Measurements from ENCODE around the gene CDC42SE2.
"Not testable (repeated sequence)": the region's sequence is repeated elsewhere in the genome, so short reads cannot be mapped to it uniquely, and the experiment has no call there.

The CDC42SE2 gene

GRCh38 chr5:131366428-131366827, 102.6 kb downstream of the CDC42SE2 start:
- no peak for DNase-seq (ENCODE audit: low read depth in 2 of 2)

- DNase-seq (ENCODE audit: low read depth in 2 of 2) = no peak
Measured at GRCh38 chr5:131367219-131367860, 103.5 kb downstream of the CDC42SE2 start.

GRCh38 chr5:131368866-131369265, 105.0 kb downstream of the CDC42SE2 start:
- no peak for DNase-seq (ENCODE audit: low read depth in 2 of 2)

- no peak for DNase-seq (ENCODE audit: low read depth in 2 of 2)
Measured at GRCh38 chr5:131369558-131369957, 105.7 kb downstream of the CDC42SE2 start.

- no peak for DNase-seq (ENCODE audit: low read depth in 2 of 2)
Measured at GRCh38 chr5:131371835-131372234, 108.0 kb downstream of the CDC42SE2 start.

GRCh38 chr5:131373265-131373664, 109.4 kb downstream of the CDC42SE2 start:
- DNase-seq (ENCODE audit: low read depth in 2 of 2) = no peak

- no peak for DNase-seq (ENCODE audit: low read depth in 2 of 2)
Measured at GRCh38 chr5:131375351-131375750, 111.5 kb downstream of the CDC42SE2 start.

- no peak for DNase-seq (ENCODE audit: low read depth in 2 of 2)
Measured at GRCh38 chr5:131377346-131377745, 113.5 kb downstream of the CDC42SE2 start.

GRCh38 chr5:131377785-131378325, 114.0 kb downstream of the CDC42SE2 start:
- no peak for DNase-seq (ENCODE audit: low read depth in 2 of 2)

GRCh38 chr5:131378721-131379541, 115.1 kb downstream of the CDC42SE2 start:
- DNase-seq (ENCODE audit: low read depth in 2 of 2) = no peak

- DNase-seq (ENCODE audit: low read depth in 2 of 2) = peak; percentile 43 to 50
Measured at GRCh38 chr5:131379723-131380122, 115.9 kb downstream of the CDC42SE2 start.

GRCh38 chr5:131380238-131380637, 116.4 kb downstream of the CDC42SE2 start:
- DNase-seq (ENCODE audit: low read depth in 2 of 2) = not testable (repeated sequence)

GRCh38 chr5:131381021-131381420, 117.2 kb downstream of the CDC42SE2 start:
- DNase-seq (ENCODE audit: low read depth in 2 of 2) = no peak

- no peak for DNase-seq (ENCODE audit: low read depth in 2 of 2)
Measured at GRCh38 chr5:131381777-131382176, 117.9 kb downstream of the CDC42SE2 start.

GRCh38 chr5:131382407-131383395, 118.8 kb downstream of the CDC42SE2 start:
- DNase-seq (ENCODE audit: low read depth in 2 of 2) = no peak

GRCh38 chr5:131384173-131384572, 120.3 kb downstream of the CDC42SE2 start:
- no peak for DNase-seq (ENCODE audit: low read depth in 2 of 2)

- peak in 1 of 2 donors; percentile 35 for DNase-seq (ENCODE audit: low read depth in 2 of 2)
Measured at GRCh38 chr5:131384616-131385214, 120.9 kb downstream of the CDC42SE2 start.

- DNase-seq (ENCODE audit: low read depth in 2 of 2) = no peak
Measured at GRCh38 chr5:131386124-131386523, 122.3 kb downstream of the CDC42SE2 start.

- DNase-seq (ENCODE audit: low read depth in 2 of 2) = no peak
Measured at GRCh38 chr5:131386779-131387178, 122.9 kb downstream of the CDC42SE2 start.

- no peak for DNase-seq (ENCODE audit: low read depth in 2 of 2)
Measured at GRCh38 chr5:131387255-131387654, 123.4 kb downstream of the CDC42SE2 start.
